SK-N-SH treated with all-trans-retinoic acid at 6 μM for 48 hours (cell line): ENCODE measurements around the gene AKAP4.

Source experiments
- ATAC-seq: fragments of 200-7000 bp; cut with Tn5 transposase; 3 replicates; pipeline ENCODE4 v1.9.1; 2020; ENCODE audit warnings: mild to moderate bottlenecking, moderate library complexity
- ARNTL ChIP-seq: fragments of 450-650 bp; formaldehyde crosslinking; IDR thresholded peaks from 2 replicates; pipeline ENCODE4 v1.5.0; 2020; ENCODE audit warnings: low read depth, mild to moderate bottlenecking, moderate library complexity, borderline replicate concordance
- BACH2 ChIP-seq: fragments of 250-450 bp; sonication (Bioruptor Pico); IDR thresholded peaks from 2 replicates; pipeline ENCODE4 v1.9.0; 2021; ENCODE audit warnings: mild to moderate bottlenecking, borderline replicate concordance
- CREB5 ChIP-seq: fragments of 250-450 bp; sonication (Bioruptor Pico); IDR thresholded peaks from 2 replicates; pipeline ENCODE4 v1.5.1; 2020; ENCODE audit warnings: low read depth, mild to moderate bottlenecking, moderate library complexity
- CSRNP3 ChIP-seq: fragments of 250-450 bp; sonication (Bioruptor Pico); IDR thresholded peaks from 2 replicates; pipeline ENCODE4 v1.5.1; 2021; ENCODE audit warnings: mild to moderate bottlenecking, moderate library complexity
- ESRRG ChIP-seq: fragments of 250-450 bp; sonication (Bioruptor Pico); IDR thresholded peaks from 2 replicates; pipeline ENCODE4 v1.6.1; 2021; ENCODE audit warnings: mild to moderate bottlenecking
- GLIS3 ChIP-seq: fragments of 250-450 bp; sonication (Bioruptor Pico); IDR thresholded peaks from 2 replicates; pipeline ENCODE4 v1.5.0; 2020; ENCODE audit warnings: mild to moderate bottlenecking, moderate library complexity
- ISL1 ChIP-seq: fragments of 250-450 bp; sonication (Bioruptor Pico); IDR thresholded peaks from 2 replicates; pipeline ENCODE4 v2.1.2; 2022; ENCODE audit warnings: mild to moderate bottlenecking, moderate library complexity
- OSR1 ChIP-seq: fragments of 250-450 bp; sonication (Bioruptor Pico); IDR thresholded peaks from 2 replicates; pipeline ENCODE4 v1.8.0; 2022; ENCODE audit warnings: moderate library complexity, mild to moderate bottlenecking, inconsistent platforms
- PATZ1 ChIP-seq: fragments of 250-450 bp; sonication (Bioruptor Pico); IDR thresholded peaks from 2 replicates; pipeline ENCODE4 v1.8.0; 2020; ENCODE audit warnings: mild to moderate bottlenecking, moderate library complexity, borderline replicate concordance
- POU6F1 ChIP-seq: fragments of 250-450 bp; sonication (Bioruptor Pico); IDR thresholded peaks from 2 replicates; pipeline ENCODE4 v1.8.0; 2021; ENCODE audit warnings: low read depth, mild to moderate bottlenecking, moderate library complexity, borderline replicate concordance
- RARB ChIP-seq: fragments of 250-450 bp; sonication (Bioruptor Pico); IDR thresholded peaks from 2 replicates; pipeline ENCODE4 v1.8.0; 2021; ENCODE audit warnings: mild to moderate bottlenecking, moderate library complexity
- SNAI2 ChIP-seq: fragments of 250-450 bp; sonication (Bioruptor Pico); IDR thresholded peaks from 2 replicates; pipeline ENCODE4 v1.5.0; 2020; ENCODE audit warnings: mild to moderate bottlenecking, moderate library complexity
- TCF4 ChIP-seq: fragments of 250-450 bp; sonication (Bioruptor Pico); IDR thresholded peaks from 2 replicates; pipeline ENCODE4 v1.8.0; 2021; ENCODE audit warnings: mild to moderate bottlenecking, moderate library complexity, borderline replicate concordance
- TOX ChIP-seq: fragments of 250-450 bp; sonication (Bioruptor Pico); IDR thresholded peaks from 2 replicates; pipeline ENCODE4 v1.8.0; 2021; ENCODE audit warnings: mild to moderate bottlenecking, moderate library complexity, borderline replicate concordance
- TSHZ2 ChIP-seq: fragments of 250-450 bp; sonication (Bioruptor Pico); IDR thresholded peaks from 2 replicates; pipeline ENCODE4 v1.5.0; 2020; ENCODE audit warnings: mild to moderate bottlenecking, moderate library complexity
- ZC3H10 ChIP-seq: fragments of 250-450 bp; sonication (Bioruptor Pico); IDR thresholded peaks from 2 replicates; pipeline ENCODE4 v1.5.1; 2021; ENCODE audit warnings: mild to moderate bottlenecking, moderate library complexity
- ZFP3 ChIP-seq: fragments of 250-450 bp; sonication (Bioruptor Pico); IDR thresholded peaks from 2 replicates; pipeline ENCODE4 v1.5.0; 2020; ENCODE audit warnings: mild to moderate bottlenecking, moderate library complexity
- ZFP30 ChIP-seq: fragments of 450-650 bp; formaldehyde crosslinking; IDR thresholded peaks from 2 replicates; pipeline ENCODE4 v1.5.0; 2022; ENCODE audit warnings: mild to moderate bottlenecking, moderate library complexity
- ZNF565 ChIP-seq: fragments of 450-650 bp; formaldehyde crosslinking; conservative IDR thresholded peaks from 2 replicates; pipeline ENCODE4 v1.5.0; 2020; ENCODE audit warnings: low read depth, mild to moderate bottlenecking, moderate library complexity
- ZNF70 ChIP-seq: fragments of 450-650 bp; formaldehyde crosslinking; IDR thresholded peaks from 2 replicates; pipeline ENCODE4 v1.5.0; 2020; ENCODE audit warnings: mild to moderate bottlenecking, moderate library complexity

AKAP4 gene

GRCh38 chrX:50161127-50161526, 39.7 kb downstream of the AKAP4 start:
- TF ChIP-seq POU6F1 (CRISPR knock-in tag): no peak
- TF ChIP-seq ESRRG (CRISPR knock-in tag): no peak
- no peak for TF ChIP-seq RARB (CRISPR knock-in tag)
- no peak for TF ChIP-seq PATZ1 (CRISPR knock-in tag)
- no peak for TF ChIP-seq ZFP3 (CRISPR knock-in tag)
- no peak for TF ChIP-seq SNAI2 (CRISPR knock-in tag)
- no peak for TF ChIP-seq ZNF565 (CRISPR knock-in tag)
- TF ChIP-seq ARNTL (CRISPR knock-in tag): no peak
- no peak for TF ChIP-seq TOX
- no peak for TF ChIP-seq TSHZ2 (CRISPR knock-in tag)
- no peak for TF ChIP-seq ZC3H10 (CRISPR knock-in tag)
- no peak for TF ChIP-seq ISL1 (CRISPR knock-in tag)
- TF ChIP-seq GLIS3 (CRISPR knock-in tag): no peak
- no peak for TF ChIP-seq OSR1 (CRISPR knock-in tag)
- no peak for TF ChIP-seq ZFP30
- TF ChIP-seq ZNF70 (CRISPR knock-in tag): no peak
- no peak for TF ChIP-seq BACH2
- TF ChIP-seq, all 23 proteins: peak for 0
- ATAC-seq: no peak

GRCh38 chrX:50158593-50158992, 42.2 kb downstream of the AKAP4 start:
- TF ChIP-seq ZFP30: no peak
- TF ChIP-seq CREB5: no peak
- no peak for TF ChIP-seq PATZ1 (CRISPR knock-in tag)
- TF ChIP-seq GLIS3 (CRISPR knock-in tag): no peak
- TF ChIP-seq ARNTL (CRISPR knock-in tag): no peak
- no peak for TF ChIP-seq ISL1 (CRISPR knock-in tag)
- no peak for TF ChIP-seq ESRRG (CRISPR knock-in tag)
- TF ChIP-seq TCF4: no peak
- no peak for TF ChIP-seq ZFP3 (CRISPR knock-in tag)
- TF ChIP-seq SNAI2 (CRISPR knock-in tag): no peak
- TF ChIP-seq BACH2: no peak
- TF ChIP-seq ZNF70 (CRISPR knock-in tag): no peak
- TF ChIP-seq TSHZ2 (CRISPR knock-in tag): no peak
- no peak for TF ChIP-seq ZC3H10 (CRISPR knock-in tag)
- no peak for TF ChIP-seq CSRNP3 (CRISPR knock-in tag)
- TF ChIP-seq OSR1 (CRISPR knock-in tag): no peak
- no peak for ATAC-seq
